Progenitor cell of endocrine pancreas (in vitro differentiated cells): ENCODE data around the gene GRM8. TPM values are rescaled to one million over a fixed set of nuclear protein-coding genes. Genes with fewer than 3 reads are reported as not detected.

Source experiments
- DNase-seq: peaks from one replicate; pipeline ENCODE4 v3.0.0; 2021; ENCODE audit warnings: low spot score; ENCODE audit not compliant: unreplicated experiment
- H3K27ac Mint-ChIP-seq: 2 replicates; pipeline ENCODE4 v1.8.0; 2021; ENCODE audit warnings: mild to moderate bottlenecking, moderate library complexity, mixed read lengths
- H3K27me3 Mint-ChIP-seq: 2 replicates; pipeline ENCODE4 v1.8.0; 2021; ENCODE audit warnings: mixed read lengths
- H3K36me3 Mint-ChIP-seq: 2 replicates; pipeline ENCODE4 v1.8.0; 2022; ENCODE audit warnings: mixed read lengths; ENCODE audit not compliant: insufficient read depth
- H3K4me1 Mint-ChIP-seq: 2 replicates; pipeline ENCODE4 v1.8.0; 2021; ENCODE audit warnings: low read depth, mixed read lengths
- H3K4me3 Mint-ChIP-seq: 2 replicates; pipeline ENCODE4 v1.8.0; 2021; ENCODE audit warnings: low read depth, mild to moderate bottlenecking, moderate library complexity, mixed read lengths
- H3K9me3 Mint-ChIP-seq: 2 replicates; pipeline ENCODE4 v1.8.0; 2021; ENCODE audit warnings: low read depth, mixed read lengths
- total RNA-seq: library from RNA; stranded (reverse); gene quantifications from 2 replicates; pipeline ENCODE4 v1.2.1, GENCODE V29; 2021
- TF ChIP-seq, protein P1 (sequence below): fragments of 200-600 bp; sonication (generic); IDR thresholded peaks from one replicate; pipeline ENCODE4 v1.5.0; 2021; ENCODE audit warnings: antibody characterized with exemption, mild to moderate bottlenecking; ENCODE audit not compliant: unreplicated experiment

The GRM8 gene
- total RNA-seq, 1 donor from 2014 or later, result 4.2 TPM

DNA sequence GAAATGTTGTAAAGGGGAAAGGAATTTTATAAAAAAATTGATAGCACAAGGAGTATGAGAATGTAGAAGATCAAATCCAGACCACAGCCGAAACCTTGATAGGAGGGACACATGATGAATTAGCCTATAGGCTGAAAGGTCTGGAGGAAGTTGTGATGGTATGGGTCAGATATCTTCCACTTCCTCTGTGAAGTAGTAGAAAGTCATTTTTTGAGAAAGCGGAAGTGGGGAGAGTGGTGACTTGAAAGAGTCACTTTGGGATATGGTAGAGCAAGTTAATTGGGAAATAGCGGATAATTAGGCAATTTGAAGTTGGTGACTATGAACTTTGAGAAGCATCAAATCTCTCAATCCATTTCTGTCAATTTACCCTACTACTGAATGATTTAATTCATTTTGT, 99.4 kb downstream of the GRM8 start:
- H3K4me3 Mint-ChIP-seq, result no peak overlapping the region
- H3K27ac Mint-ChIP-seq, result no peak overlapping the region
- no peaks in the 10 kb centered on the region for H3K27me3 Mint-ChIP-seq
- no peaks in the 10 kb centered on the region for H3K9me3 Mint-ChIP-seq
- DNase-seq, result no peak
- TF ChIP-seq, protein P1, sequence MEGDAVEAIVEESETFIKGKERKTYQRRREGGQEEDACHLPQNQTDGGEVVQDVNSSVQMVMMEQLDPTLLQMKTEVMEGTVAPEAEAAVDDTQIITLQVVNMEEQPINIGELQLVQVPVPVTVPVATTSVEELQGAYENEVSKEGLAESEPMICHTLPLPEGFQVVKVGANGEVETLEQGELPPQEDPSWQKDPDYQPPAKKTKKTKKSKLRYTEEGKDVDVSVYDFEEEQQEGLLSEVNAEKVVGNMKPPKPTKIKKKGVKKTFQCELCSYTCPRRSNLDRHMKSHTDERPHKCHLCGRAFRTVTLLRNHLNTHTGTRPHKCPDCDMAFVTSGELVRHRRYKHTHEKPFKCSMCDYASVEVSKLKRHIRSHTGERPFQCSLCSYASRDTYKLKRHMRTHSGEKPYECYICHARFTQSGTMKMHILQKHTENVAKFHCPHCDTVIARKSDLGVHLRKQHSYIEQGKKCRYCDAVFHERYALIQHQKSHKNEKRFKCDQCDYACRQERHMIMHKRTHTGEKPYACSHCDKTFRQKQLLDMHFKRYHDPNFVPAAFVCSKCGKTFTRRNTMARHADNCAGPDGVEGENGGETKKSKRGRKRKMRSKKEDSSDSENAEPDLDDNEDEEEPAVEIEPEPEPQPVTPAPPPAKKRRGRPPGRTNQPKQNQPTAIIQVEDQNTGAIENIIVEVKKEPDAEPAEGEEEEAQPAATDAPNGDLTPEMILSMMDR, result no peak
- no peaks in the 10 kb centered on the region for H3K36me3 Mint-ChIP-seq
- H3K4me1 Mint-ChIP-seq, result no peaks in the 10 kb centered on the region

DNA sequence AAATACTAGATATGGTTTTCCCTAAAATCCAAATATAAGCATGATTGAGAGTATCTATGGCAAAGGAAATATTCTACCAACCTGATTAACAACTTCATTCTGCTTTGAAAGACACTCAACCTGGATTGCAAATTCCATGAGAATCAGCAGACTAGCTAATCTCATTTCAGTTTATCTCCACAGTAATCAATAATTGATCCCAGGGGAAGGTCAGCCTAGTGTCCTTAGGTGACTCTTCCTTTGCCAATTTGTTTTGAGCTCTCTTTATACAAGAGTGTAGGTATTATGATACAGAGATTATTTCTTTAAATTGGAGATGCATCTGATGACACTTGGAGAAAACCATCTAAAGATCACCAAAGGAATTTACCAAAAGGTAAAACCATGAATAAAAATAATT, 100.3 kb downstream of the GRM8 start:
- Mint-ChIP-seq H3K27ac (no peak overlapping the region), H3K27me3 (no peaks in the 10 kb centered on the region)

DNA sequence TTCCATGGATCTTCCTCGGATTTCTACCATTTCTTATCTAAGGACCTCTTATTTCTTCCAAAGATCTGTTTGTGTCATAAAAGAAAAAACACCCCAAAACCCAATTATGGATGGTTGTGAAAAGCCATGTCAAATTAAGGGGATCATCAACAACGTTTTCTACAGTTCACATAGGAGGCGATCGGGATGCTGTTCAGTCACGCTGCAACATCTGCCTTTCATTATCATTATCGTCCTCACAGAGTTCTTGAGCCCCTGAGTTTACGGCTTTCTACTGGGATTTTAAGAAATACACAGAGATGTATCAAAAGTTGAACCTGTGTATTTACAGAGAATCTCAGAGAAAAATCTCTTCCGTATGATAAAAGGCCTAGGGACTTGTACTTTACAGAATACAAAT, 101.4 kb downstream of the GRM8 start:
- Mint-ChIP-seq H3K27ac (no peak overlapping the region), H3K36me3 (no peaks in the 10 kb centered on the region)

More for the DNA sequence above, 100.3 kb downstream of the GRM8 start:
- Mint-ChIP-seq H3K4me3 (no peak overlapping the region), H3K4me1 (peaks cover 1% of the 10 kb centered on the region), H3K36me3 (no peaks in the 10 kb centered on the region), H3K9me3 (no peaks in the 10 kb centered on the region)
- DNase-seq, result no peak
- TF ChIP-seq, protein P1, result no peak

DNA sequence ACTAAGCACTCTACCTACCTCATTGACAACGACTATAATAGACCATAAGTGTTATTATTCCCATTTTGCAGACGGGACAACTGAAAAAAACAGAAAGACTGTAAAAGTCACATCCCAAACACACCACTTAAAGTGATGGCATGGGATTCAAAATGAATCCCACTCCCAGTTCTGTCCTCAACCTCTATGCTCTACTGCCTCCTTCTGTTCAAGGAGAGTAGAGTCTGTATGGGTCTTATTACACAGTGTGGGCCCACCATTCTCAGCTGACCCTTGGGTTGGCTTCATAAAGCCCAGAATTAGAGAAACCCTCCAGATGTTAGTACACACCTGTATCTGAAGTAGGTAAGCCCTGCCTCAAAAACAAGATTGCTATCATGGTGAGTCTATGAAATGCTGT, 102.2 kb downstream of the GRM8 start:
- Mint-ChIP-seq H3K36me3 (no peaks in the 10 kb centered on the region), H3K4me3 (no peak overlapping the region), H3K4me1 (peaks cover 9% of the 10 kb centered on the region), H3K27me3 (no peaks in the 10 kb centered on the region), H3K27ac (no peak overlapping the region), H3K9me3 (no peaks in the 10 kb centered on the region)
- TF ChIP-seq, protein P1, result no peak
- no peak for DNase-seq

More for the DNA sequence above, 101.4 kb downstream of the GRM8 start:
- H3K4me1 Mint-ChIP-seq, result peaks cover 9% of the 10 kb centered on the region
- H3K27me3 Mint-ChIP-seq, result no peaks in the 10 kb centered on the region
- H3K4me3 Mint-ChIP-seq, result no peak overlapping the region
- TF ChIP-seq, protein P1, result no peak
- H3K9me3 Mint-ChIP-seq, result no peaks in the 10 kb centered on the region
- no peak for DNase-seq

DNA sequence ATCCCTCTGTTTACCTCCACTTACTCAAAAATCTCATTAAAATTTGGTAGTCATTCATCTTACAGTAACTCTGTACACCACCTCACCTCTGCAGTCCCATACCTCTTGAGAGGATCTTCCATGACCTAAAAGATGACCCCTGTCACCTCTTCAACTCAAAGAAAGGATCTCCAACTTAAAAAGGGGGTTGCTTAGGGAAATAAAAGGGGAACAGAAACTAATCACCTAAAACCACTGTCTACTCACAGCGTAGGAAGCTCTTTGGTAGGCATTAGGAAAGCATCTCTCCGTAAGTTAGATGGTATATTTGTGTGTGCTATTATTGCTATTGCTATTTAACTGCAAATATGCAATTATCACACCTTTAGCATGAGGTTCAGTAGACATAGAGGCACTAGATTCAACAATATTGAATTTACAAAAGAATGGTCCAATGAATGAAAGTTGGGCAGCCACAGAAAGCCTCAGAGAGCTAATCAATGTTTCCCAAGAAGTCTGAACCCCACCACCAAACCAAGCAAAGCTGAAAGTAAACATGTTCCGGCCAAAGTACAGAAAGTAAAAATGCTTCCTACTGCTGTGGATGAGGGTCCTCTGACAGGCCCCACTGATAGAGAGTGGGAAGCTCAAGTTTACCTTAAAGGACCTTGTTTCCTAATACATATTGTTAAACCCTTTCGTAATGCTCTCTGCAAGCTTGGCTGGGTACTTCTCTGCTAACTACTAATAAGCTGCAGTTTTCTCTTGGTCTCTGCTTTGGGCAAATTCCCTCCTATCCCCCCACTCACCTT, 105.8 kb downstream of the GRM8 start:
- H3K36me3 Mint-ChIP-seq, result no peaks in the 10 kb centered on the region
- no peaks in the 10 kb centered on the region for H3K9me3 Mint-ChIP-seq
- H3K27me3 Mint-ChIP-seq, result no peaks in the 10 kb centered on the region
- no peak overlapping the region for H3K27ac Mint-ChIP-seq
- no peak for DNase-seq
- no peak overlapping the region for H3K4me3 Mint-ChIP-seq
- H3K4me1 Mint-ChIP-seq, result peaks cover 9% of the 10 kb centered on the region
- TF ChIP-seq, protein P1, result no peak
